Ammon's horn (tissue), 1 donor: ENCODE measurements around the gene CAPN10.
"Not testable (repeated sequence)": the region's sequence is repeated elsewhere in the genome, so short reads cannot be mapped to it uniquely, and the experiment has no call there.

ENCODE experiments used
- DNase-seq: peaks from one replicate; pipeline ENCODE4 v3.0.0-alpha.2; 2016; ENCODE audit warnings: low spot score

Gene CAPN10, protein sequence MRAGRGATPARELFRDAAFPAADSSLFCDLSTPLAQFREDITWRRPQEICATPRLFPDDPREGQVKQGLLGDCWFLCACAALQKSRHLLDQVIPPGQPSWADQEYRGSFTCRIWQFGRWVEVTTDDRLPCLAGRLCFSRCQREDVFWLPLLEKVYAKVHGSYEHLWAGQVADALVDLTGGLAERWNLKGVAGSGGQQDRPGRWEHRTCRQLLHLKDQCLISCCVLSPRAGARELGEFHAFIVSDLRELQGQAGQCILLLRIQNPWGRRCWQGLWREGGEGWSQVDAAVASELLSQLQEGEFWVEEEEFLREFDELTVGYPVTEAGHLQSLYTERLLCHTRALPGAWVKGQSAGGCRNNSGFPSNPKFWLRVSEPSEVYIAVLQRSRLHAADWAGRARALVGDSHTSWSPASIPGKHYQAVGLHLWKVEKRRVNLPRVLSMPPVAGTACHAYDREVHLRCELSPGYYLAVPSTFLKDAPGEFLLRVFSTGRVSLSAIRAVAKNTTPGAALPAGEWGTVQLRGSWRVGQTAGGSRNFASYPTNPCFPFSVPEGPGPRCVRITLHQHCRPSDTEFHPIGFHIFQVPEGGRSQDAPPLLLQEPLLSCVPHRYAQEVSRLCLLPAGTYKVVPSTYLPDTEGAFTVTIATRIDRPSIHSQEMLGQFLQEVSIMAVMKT

DNA sequence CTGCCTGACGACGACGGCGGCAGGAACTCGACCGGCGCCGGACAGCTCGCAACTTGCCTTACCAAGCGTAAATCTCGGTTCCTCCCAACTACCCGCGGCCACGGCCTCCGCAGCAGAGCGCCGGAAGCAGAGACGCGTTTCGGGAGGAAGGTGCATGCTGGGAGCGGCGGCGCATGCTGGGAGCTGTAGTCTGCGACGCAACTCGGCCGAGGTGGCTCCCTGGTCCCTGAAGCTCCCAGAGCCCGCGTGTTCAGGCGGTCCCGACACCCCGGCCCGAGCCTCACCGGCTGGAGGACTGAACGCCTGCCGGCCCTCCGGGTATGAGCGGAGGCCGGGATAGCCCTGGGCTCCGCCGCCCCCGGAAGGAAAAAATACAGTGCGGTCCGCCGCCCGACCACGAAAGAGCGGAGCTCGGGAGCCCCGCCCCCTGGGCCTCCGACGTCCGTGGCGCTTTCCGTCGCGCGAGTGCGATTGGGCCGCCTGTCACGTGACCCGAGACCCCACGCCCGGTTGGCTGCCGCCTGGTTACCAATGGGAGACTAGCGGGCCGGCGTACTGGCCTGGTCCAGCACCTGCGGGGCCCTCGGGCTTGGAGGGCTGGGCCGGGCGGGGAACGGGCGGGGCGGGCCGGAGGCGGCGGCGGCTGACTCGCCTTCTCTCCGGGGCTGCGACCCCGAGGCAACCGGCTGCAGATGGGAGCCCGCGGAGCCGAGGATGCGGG lies at the start of gene CAPN10:
Gene CAPN10 (plus strand): TSS at position 537 of the 721 bp plus-strand sequence. CDS start 178 bp downstream, at position 715.
- DNase-seq = peak; percentile 97

GRCh38 chr2:240538031-240538780 lies 48.3 kb upstream of the CAPN10 start:
- DNase-seq = no peak

DNA sequence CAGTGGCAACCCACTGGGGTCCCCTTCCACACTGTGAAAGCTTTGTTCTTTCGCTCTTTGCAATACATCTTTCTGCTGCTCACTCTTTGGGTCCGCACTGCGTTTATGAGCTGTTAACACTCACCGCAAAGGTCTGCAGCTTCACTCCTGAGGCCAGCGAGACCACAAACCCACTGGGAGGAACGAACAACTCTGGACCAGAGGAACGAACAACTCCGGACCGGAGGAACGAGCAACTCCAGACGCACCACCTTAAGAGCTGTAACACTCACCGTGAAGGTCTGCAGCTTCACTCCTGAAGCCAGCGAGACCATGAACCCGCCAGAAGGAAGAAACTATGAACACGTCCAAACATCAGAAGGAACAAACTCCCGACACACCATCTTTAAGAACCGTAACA lies 47.4 kb upstream of the CAPN10 start:
- DNase-seq = not testable (repeated sequence)

DNA sequence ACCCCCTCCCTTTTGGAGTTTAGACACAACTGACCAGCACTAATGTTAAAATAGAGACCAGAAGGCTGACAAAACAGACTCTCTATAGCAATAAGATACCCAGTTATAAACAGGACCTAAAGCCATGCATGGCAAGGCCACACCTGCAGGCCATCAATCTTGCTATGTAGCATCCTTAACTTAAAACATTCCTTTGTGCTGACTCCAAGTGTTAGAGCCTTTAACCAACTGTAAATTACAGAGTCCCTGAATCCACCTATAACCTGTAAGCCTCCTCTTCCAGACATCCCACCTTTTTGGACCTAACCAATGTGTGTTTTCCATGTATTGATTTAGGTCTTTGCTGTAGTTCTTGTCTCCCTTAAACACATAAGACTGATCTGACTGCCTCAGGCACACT lies 46.6 kb upstream of the CAPN10 start:
- no peak for DNase-seq

DNA sequence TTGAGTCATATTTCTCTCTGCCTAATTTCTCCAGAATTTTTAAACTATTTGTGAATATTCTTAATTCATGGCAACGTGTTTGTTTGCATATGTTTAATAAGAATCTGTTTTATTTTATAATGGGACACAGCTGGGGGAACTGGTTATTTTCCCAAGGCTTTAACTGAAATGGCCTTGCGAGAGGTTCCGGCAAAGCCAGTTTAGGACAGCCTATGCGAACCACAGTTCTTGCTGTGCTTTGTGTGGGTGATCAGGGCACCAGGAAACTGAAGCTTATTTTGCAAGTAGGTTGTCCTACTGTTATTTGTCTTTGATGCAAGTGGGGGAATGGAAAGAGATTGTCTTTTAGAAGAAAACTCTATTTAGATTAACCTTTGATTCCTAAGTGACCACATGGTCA lies 35.2 kb upstream of the CAPN10 start:
- DNase-seq = no peak

DNA sequence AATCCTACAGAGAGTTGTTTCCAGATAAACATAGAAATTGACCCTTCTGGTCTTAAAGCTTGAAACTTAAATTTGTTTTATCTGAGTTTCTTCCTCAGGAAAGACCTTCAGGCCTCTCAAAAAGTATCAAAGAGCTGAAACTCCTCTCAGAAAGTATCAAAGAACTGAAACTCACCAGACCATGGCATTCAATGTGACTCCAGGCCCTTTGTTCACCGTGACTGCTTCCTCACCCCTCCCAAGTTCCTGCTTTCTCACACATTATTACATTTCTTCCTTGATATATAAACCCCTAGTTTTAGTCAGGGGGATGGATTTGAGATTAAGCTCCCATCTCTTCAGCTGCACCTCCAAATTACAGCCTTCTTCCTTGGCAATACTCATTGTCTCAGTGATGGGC lies 34.7 kb upstream of the CAPN10 start:
- no peak for DNase-seq

DNA sequence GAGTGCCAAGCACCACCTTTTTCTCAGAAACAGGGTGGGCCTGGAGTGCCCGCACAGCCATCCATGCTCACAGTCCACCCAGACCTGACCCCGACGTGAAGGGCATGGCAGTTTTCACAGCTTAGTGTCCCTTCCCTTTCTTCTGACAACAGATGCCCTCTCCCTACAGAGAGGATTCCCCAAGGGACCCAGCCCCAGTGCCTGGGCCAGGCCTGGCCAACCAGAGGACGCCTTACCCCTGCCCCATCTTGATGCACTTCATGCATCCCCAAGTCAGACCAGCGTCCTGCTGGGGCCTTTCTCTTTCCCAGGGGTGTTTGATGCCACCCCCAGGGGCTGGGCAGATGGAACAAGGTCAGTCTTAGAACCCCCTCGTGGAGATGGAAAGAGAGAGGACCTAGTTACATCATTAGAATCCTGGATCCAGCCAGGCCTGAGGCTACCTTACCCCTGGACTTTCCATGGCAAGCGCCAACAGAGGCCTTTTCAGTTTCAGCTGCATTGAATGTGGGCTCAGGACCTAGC lies 32.5 kb upstream of the CAPN10 start:
- DNase-seq = no peak

GRCh38 chr2:240554767-240555493 lies 31.6 kb upstream of the CAPN10 start:
- peak; percentile 1 for DNase-seq

DNA sequence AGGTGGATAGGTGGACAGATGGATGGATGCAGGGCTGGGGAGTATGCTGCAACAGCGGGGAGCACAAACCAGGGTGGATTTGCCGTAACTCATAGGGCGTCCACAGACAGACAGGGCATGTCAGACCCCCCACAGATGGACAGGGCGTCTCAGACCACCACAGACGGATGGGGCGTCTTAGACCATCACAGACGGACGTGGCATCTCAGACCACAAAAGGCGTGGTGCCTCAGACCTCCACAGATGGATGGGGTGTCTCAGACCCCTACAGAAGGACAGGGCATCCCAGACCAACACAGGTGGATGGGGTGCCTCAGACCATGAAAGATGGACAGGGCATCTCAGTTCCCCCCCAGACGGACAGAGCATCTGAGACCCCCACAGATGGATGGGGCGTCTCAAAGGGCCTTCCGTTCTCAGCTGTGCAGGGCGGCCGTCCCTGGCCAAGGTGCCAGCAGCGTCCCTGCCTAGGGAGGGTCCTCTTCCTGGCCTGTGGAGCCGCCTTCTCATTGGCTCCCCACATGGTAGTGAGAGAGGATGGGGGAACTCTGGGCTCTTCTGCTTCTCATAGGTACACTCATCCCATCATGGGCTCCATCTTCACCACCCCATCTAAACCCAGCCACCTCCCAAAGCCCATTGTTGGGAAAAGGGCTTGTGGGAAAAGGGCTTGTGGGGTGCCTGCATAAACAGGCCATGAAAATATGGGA lies 30.8 kb upstream of the CAPN10 start:
- DNase-seq = peak; percentile 2

DNA sequence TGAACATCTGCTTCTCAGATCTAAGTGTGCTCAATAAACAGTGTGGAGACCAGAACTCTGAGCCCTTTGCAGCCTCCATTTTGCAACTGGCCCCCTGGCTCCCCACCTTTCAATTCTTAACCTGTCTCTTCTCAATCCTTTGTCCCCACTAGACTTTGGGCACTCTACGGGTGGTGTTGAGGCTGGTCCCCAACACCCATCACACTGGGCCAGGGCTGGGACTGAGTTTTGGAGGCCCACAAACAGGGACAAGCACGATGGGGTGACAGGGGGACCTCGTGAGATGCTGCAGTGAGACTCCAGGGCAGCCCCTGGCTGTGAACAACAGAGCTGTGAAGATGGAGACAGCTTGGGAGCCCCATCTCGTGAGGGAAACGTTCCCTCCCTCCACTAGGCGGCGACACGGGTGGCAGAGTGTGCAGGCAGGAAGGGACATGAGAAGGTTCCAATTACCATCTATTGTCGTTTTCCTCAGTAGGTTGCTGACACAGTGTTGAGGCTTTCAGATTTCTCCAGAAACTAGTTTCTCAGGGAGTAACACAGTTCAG lies 29.9 kb upstream of the CAPN10 start:
- peak; percentile 69 for DNase-seq

DNA sequence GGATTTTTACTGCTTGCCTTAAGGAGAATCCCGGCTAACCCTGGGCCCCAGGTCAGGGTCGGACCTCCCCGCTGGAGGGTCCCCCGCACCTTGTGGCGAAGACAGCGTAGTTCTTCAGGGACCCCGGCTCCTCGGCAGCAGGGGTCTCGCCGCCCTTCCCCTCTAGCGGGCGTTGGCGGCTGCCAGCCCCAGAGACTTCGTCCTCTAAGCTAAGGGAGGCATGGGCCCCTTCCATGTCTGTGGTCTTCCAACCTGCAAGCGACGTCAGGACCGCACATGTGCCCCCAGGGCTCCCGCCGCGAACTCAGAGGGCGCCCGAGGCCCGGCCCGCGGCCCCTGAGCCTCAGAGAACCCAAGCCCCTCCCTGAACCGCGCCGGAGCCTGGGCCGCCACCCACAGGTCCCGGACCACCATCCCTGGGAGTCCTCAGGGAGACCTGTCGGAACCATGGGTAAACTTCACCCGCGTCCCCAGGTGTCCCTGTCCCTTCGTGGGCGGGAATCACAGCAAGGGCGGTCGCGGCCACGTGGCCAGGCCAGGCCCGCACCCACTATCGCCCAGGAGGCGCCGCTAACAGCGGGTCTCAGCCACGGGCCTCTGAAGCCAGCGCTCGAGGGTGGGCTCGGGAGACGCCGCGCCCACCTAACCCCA lies 29.3 kb upstream of the CAPN10 start:
- DNase-seq = peak; percentile 2

DNA sequence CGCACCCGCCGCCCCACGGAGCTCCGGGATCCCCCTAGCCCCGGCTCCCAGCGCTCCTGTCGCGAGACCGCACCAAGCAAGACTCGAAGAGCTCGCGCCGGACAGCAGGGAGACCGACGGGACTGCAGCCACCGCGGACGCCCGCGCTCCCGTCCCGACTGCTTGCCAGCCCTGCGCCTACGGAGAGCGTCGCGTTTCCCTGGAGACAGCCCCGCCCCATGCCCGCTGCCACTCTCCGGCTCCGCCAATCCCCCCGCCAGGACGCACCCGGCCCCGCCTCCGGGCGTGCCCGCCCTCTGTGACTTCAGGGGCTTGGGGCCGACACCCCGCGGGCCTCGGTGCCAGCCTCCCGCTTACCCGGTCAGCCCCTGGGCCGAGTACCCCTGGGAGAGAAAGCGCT lies 28.7 kb upstream of the CAPN10 start, which contains the start of gene ANKMY1:
Gene ANKMY1 (minus strand): TSS at position 181 of the 400 bp plus-strand sequence. CDS start 653 bp downstream, outside the sequence.
- DNase-seq = peak; percentile 84

GRCh38 chr2:240558236-240558761 lies 28.2 kb upstream of the CAPN10 start:
- DNase-seq = no peak

DNA sequence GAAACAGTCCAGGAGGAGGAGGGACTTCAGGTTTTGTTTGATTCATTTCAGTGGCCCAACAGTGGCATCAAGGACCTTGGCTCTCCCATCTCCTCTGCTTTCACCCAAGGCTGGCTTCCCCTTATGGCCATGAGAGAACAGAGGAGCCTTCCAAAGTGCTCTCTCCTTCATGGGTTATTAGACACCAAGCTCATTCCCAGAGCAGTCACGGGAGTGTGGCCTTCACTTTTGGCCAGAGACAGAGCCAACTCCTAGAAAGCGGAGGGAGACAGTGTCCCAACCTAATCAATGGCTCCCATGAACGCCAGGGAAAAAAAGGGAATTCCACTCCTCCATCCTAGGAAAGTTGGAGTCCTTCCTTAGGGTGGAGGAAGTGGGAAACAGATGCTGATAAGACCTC lies 27.2 kb upstream of the CAPN10 start:
- DNase-seq = no peak

DNA sequence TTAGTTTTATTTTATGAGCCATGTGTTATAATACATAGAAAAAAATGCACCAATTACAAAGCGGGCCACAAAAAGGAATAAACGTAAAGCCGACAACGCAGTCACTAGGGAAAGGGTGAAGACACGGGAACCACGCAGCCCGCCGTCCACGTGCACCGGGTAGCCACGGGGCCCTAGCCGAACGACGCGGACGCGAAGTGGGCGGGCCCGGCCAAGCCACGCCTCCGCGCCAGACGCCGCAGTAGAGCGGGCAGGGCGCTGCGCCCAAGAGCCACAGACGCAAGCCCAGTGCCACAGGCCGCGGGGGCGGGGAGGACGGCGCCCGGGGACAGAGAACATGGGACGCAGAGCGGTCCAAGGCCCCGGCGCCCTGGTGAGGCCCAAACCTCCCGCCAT lies 26.5 kb upstream of the CAPN10 start, which contains the start of gene DUSP28:
Gene DUSP28 (plus strand): TSS at position 274 of the 396 bp plus-strand sequence. CDS start 328 bp downstream, outside the sequence.
- DNase-seq = peak; percentile 96

DNA sequence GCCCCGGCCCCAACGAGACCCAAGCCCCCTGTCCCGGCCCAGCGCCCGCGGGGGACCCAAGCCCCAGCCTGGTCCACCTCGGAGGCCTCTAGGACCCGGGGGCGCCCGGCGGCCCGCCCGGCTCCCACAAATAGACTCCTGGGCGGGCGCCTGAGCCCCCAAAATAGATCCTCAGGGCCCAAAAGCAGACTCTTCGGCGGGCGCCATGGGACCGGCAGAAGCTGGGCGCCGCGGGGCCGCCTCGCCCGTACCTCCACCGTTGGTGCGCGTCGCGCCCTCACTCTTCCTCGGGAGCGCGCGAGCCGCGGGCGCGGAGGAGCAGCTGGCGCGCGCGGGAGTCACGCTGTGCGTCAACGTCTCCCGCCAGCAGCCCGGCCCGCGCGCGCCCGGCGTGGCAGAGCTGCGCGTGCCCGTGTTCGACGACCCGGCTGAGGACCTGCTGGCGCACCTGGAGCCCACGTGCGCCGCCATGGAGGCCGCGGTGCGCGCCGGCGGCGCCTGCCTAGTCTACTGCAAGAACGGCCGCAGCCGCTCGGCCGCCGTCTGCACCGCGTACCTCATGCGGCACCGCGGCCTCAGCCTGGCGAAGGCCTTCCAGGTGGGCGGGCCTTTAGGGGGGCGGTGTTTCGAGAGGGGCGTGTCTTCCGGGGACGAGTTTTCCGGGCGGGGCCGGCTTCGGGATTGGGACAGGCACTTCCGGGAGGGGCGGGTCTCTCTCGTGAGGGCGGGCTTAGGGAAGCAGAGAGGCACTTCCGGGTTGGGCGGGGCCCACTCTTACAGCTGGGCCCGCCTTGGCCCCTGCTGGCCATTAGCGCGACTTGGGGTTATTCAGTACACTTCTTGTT lies 25.8 kb upstream of the CAPN10 start:
- DNase-seq = peak; percentile 98

- DNase-seq = no peak
Measured at GRCh38 chr2:240561325-240561971, 25.1 kb upstream of the CAPN10 start.

GRCh38 chr2:240563231-240563630 lies 23.3 kb upstream of the CAPN10 start:
- not testable (repeated sequence) for DNase-seq
